ENCODE results near the gene ARF4.

DNA sequence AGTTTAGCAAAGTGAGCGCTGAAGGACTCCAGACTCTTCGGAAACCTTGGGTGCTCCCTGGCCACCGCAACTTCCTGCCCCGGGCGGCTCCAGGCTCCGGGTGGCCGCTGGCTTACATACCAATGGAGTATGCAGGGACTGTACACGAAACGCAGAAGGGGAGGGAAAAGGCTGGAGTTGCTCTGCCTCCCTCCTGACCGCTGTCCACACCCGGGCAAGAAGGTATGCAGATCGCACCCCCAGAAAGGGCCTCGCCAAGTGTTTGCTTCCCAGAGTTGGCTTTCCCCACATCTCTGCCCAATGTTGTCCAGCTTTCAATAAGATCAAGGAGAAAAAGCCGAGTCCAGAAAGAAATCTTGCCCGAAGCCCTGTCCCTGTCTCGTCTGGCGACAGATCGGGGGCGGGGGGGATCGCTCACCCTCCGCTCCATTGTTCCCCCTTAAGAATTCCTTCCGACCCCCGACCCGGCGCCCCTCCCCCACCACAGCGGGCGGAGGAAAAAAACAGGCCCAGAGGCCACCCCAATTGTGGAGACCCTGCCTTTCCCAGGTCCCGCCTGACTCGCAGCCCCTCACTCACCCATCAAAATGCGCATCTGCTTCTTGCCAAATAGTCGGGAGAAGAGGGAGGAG, 533 bp downstream of the ARF4 start:
- TF ChIP-seq, protein P1, sequence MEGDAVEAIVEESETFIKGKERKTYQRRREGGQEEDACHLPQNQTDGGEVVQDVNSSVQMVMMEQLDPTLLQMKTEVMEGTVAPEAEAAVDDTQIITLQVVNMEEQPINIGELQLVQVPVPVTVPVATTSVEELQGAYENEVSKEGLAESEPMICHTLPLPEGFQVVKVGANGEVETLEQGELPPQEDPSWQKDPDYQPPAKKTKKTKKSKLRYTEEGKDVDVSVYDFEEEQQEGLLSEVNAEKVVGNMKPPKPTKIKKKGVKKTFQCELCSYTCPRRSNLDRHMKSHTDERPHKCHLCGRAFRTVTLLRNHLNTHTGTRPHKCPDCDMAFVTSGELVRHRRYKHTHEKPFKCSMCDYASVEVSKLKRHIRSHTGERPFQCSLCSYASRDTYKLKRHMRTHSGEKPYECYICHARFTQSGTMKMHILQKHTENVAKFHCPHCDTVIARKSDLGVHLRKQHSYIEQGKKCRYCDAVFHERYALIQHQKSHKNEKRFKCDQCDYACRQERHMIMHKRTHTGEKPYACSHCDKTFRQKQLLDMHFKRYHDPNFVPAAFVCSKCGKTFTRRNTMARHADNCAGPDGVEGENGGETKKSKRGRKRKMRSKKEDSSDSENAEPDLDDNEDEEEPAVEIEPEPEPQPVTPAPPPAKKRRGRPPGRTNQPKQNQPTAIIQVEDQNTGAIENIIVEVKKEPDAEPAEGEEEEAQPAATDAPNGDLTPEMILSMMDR (IDR thresholded peaks at IDR 0.05): no peak
- no peak for TF ChIP-seq ZFX (IDR thresholded peaks at IDR 0.05; ENCODE audit: borderline replicate concordance)
